Osteocyte (in vitro differentiated cells): ENCODE data around the gene UBAP1L. TPM values are rescaled to one million over a fixed set of nuclear protein-coding genes. Genes with fewer than 3 reads are reported as not detected.

Experiments
- DNase-seq: peaks from one replicate; pipeline ENCODE4 v3.0.0; 2021; ENCODE audit warnings: mixed read lengths; ENCODE audit not compliant: unreplicated experiment; ENCODE audit errors: extremely low spot score
- H3K27ac Mint-ChIP-seq: one replicate; pipeline ENCODE4 v1.8.0; 2021; ENCODE audit warnings: mild to moderate bottlenecking, mixed read lengths; ENCODE audit not compliant: unreplicated experiment
- H3K27me3 Mint-ChIP-seq: one replicate; pipeline ENCODE4 v1.8.0; 2021; ENCODE audit warnings: mixed read lengths; ENCODE audit not compliant: unreplicated experiment
- H3K36me3 Mint-ChIP-seq: one replicate; pipeline ENCODE4 v1.8.0; 2021; ENCODE audit warnings: mixed read lengths; ENCODE audit not compliant: unreplicated experiment
- H3K4me1 Mint-ChIP-seq: one replicate; pipeline ENCODE4 v1.8.0; 2021; ENCODE audit warnings: mixed read lengths; ENCODE audit not compliant: unreplicated experiment
- H3K4me3 Mint-ChIP-seq: one replicate; pipeline ENCODE4 v1.8.0; 2021; ENCODE audit warnings: mild to moderate bottlenecking, moderate library complexity, mixed read lengths; ENCODE audit not compliant: unreplicated experiment
- H3K9me3 Mint-ChIP-seq: one replicate; pipeline ENCODE4 v1.8.0; 2021; ENCODE audit warnings: mixed read lengths; ENCODE audit not compliant: unreplicated experiment
- total RNA-seq: library from RNA; stranded (reverse); gene quantifications from 2 replicates; pipeline ENCODE4 v1.2.1, GENCODE V29; 2021
- TF ChIP-seq, protein P1 (sequence below): fragments of 200-600 bp; sonication (generic); IDR thresholded peaks from 2 replicates; pipeline ENCODE4 v1.5.0; 2021; ENCODE audit warnings: antibody characterized with exemption, mild to moderate bottlenecking, moderate library complexity

The UBAP1L gene
- total RNA-seq, 1 donor from 2014 or later = 5.4 TPM

- peaks cover 26% of the 10 kb centered on the region for H3K4me1 Mint-ChIP-seq
- H3K9me3 Mint-ChIP-seq = no peaks in the 10 kb centered on the region
- no peak overlapping the region for H3K4me3 Mint-ChIP-seq
- peaks cover 34% of the 10 kb centered on the region for H3K27me3 Mint-ChIP-seq
- TF ChIP-seq, protein P1, sequence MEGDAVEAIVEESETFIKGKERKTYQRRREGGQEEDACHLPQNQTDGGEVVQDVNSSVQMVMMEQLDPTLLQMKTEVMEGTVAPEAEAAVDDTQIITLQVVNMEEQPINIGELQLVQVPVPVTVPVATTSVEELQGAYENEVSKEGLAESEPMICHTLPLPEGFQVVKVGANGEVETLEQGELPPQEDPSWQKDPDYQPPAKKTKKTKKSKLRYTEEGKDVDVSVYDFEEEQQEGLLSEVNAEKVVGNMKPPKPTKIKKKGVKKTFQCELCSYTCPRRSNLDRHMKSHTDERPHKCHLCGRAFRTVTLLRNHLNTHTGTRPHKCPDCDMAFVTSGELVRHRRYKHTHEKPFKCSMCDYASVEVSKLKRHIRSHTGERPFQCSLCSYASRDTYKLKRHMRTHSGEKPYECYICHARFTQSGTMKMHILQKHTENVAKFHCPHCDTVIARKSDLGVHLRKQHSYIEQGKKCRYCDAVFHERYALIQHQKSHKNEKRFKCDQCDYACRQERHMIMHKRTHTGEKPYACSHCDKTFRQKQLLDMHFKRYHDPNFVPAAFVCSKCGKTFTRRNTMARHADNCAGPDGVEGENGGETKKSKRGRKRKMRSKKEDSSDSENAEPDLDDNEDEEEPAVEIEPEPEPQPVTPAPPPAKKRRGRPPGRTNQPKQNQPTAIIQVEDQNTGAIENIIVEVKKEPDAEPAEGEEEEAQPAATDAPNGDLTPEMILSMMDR = no peak
- no peak for DNase-seq
- H3K27ac Mint-ChIP-seq = no peak overlapping the region
- H3K36me3 Mint-ChIP-seq = no peaks in the 10 kb centered on the region
These were observed 32.6 kb downstream of the UBAP1L start for GRCh38 chr15:65082303-65082953.

DNA sequence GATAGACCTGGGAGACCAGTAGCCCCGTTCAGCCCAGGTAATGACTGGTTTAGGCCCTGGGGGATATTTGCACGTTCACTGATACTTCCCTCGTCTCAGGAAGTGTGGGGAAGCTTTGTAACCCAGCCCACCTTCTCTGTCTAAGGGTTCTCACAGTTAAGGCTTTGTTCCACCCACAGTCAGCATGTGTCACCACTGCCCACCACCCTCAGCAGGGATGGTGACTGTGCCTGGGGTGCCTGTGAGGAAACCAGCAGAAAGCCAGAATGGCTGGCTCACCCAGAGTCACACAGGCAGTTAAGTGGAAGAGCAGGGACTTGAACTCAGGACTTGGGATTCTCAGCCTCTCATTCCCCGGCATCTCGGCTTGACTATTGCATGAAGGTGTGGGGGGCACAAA is 33.2 kb downstream of the UBAP1L start:
- DNase-seq = no peak
- no peaks in the 10 kb centered on the region for H3K9me3 Mint-ChIP-seq
- H3K4me1 Mint-ChIP-seq = peaks cover 22% of the 10 kb centered on the region
- no peaks in the 10 kb centered on the region for H3K36me3 Mint-ChIP-seq
- no peak overlapping the region for H3K27ac Mint-ChIP-seq
- H3K4me3 Mint-ChIP-seq = no peak overlapping the region
- TF ChIP-seq, protein P1 = no peak
- peaks cover 34% of the 10 kb centered on the region for H3K27me3 Mint-ChIP-seq

- H3K4me3 Mint-ChIP-seq = no peak overlapping the region
- peaks cover 21% of the 10 kb centered on the region for H3K4me1 Mint-ChIP-seq
- no peaks in the 10 kb centered on the region for H3K9me3 Mint-ChIP-seq
- no peaks in the 10 kb centered on the region for H3K36me3 Mint-ChIP-seq
- TF ChIP-seq, protein P1 = no peak
- H3K27me3 Mint-ChIP-seq = peaks cover 35% of the 10 kb centered on the region
- no peak for DNase-seq
- no peak overlapping the region for H3K27ac Mint-ChIP-seq
These were observed 33.7 kb downstream of the UBAP1L start for GRCh38 chr15:65081270-65081669.

DNA sequence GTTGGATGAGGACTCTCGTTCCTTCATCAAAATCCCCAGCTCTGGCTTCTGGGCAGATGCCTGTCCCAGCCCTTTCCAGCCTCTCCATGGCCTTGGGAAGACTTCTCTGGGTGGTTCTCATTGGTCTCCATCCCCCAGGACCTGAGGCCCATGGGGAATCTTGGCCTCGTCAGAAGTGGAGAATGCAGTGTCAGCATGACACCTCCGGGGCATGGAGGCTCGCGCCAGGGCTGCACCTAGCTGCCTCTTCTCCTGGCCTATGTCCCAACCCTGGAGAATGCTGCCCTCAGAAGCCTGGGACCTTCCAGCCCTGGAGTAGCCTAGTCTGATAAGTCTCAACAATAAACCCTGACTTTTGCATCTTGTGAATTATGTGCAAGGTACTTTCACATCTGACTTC is 35.4 kb downstream of the UBAP1L start:
- no peak overlapping the region for H3K27ac Mint-ChIP-seq
- DNase-seq = no peak
- H3K27me3 Mint-ChIP-seq = peaks cover 32% of the 10 kb centered on the region
- peaks cover 11% of the 10 kb centered on the region for H3K4me1 Mint-ChIP-seq
- H3K4me3 Mint-ChIP-seq = no peak overlapping the region
- TF ChIP-seq, protein P1 = no peak
- H3K9me3 Mint-ChIP-seq = no peaks in the 10 kb centered on the region
- no peaks in the 10 kb centered on the region for H3K36me3 Mint-ChIP-seq

DNA sequence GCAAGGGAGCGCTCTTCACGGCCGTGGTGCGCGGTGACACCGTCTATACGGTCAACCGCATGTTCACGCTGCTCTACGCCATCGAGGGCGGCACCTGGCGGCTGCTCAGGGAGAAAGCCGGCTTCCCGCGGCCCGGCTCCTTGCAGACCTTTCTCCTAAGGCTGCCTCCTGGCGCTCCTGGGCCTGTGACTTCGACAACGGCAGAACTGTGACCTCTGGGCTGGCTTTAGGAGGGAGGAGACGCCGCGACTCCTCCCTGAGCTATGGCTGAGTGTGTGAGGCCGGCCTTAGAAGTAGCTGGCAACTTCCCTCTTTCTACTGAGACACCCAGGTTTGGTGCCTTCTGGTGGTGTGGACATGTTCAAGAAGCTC is 37.0 kb downstream of the UBAP1L start:
- Mint-ChIP-seq H3K4me3 (no peak overlapping the region), H3K4me1 (peaks cover 9% of the 10 kb centered on the region), H3K36me3 (no peaks in the 10 kb centered on the region), H3K27me3 (peaks cover 20% of the 10 kb centered on the region), H3K27ac (no peak overlapping the region), H3K9me3 (no peaks in the 10 kb centered on the region)
- DNase-seq = no peak
- TF ChIP-seq, protein P1 = no peak
